Measurements from ENCODE around the gene ANO5.

The ANO5 gene

GRCh38 chr11:22177186-22177585, 15.7 kb upstream of the ANO5 start:
- H3K27me3 ChIP-seq (ENCODE audit: low read depth, low read length): no peaks in the 10 kb centered on the region
- H3K27ac ChIP-seq (ENCODE audit: low read length): no peak overlapping the region
- H3K9me3 ChIP-seq (ENCODE audit: control insufficient read depth in 1 of 2, low read length in 2 of 2): no peaks in the 10 kb centered on the region
- H3K36me3 ChIP-seq (ENCODE audit: control insufficient read depth in 1 of 2, insufficient read depth in 2 of 2, low read length in 2 of 2): no peaks in the 10 kb centered on the region
- no peaks in the 10 kb centered on the region for H3K4me1 ChIP-seq (ENCODE audit: control insufficient read depth in 1 of 2, insufficient read depth in 2 of 2, low read length in 2 of 2)
- no peak overlapping the region for H3K4me3 ChIP-seq (ENCODE audit: low read depth in 1 of 2, low read length in 2 of 2)

- Histone ChIP-seq H3K27me3 (ENCODE audit: low read depth, low read length) (no peaks in the 10 kb centered on the region), H3K4me1 (ENCODE audit: control insufficient read depth in 1 of 2, insufficient read depth in 2 of 2, low read length in 2 of 2) (no peaks in the 10 kb centered on the region), H3K36me3 (ENCODE audit: control insufficient read depth in 1 of 2, insufficient read depth in 2 of 2, low read length in 2 of 2) (no peaks in the 10 kb centered on the region), H3K27ac (ENCODE audit: low read length) (no peak overlapping the region), H3K9me3 (ENCODE audit: control insufficient read depth in 1 of 2, low read length in 2 of 2) (no peaks in the 10 kb centered on the region), H3K4me3 (ENCODE audit: low read depth in 1 of 2, low read length in 2 of 2) (no peak overlapping the region)
Measured at GRCh38 chr11:22179626-22180025, 13.3 kb upstream of the ANO5 start.

- no peaks in the 10 kb centered on the region for H3K27me3 ChIP-seq (ENCODE audit: low read depth, low read length)
- H3K4me3 ChIP-seq (ENCODE audit: low read depth in 1 of 2, low read length in 2 of 2): no peak overlapping the region
- H3K4me1 ChIP-seq (ENCODE audit: control insufficient read depth in 1 of 2, insufficient read depth in 2 of 2, low read length in 2 of 2): no peaks in the 10 kb centered on the region
- no peak overlapping the region for H3K27ac ChIP-seq (ENCODE audit: low read length)
- H3K36me3 ChIP-seq (ENCODE audit: control insufficient read depth in 1 of 2, insufficient read depth in 2 of 2, low read length in 2 of 2): no peaks in the 10 kb centered on the region
- H3K9me3 ChIP-seq (ENCODE audit: control insufficient read depth in 1 of 2, low read length in 2 of 2): no peaks in the 10 kb centered on the region
Measured at GRCh38 chr11:22180131-22180530, 12.8 kb upstream of the ANO5 start.

GRCh38 chr11:22189660-22190059, 3.2 kb upstream of the ANO5 start:
- Histone ChIP-seq H3K9me3 (ENCODE audit: control insufficient read depth in 1 of 2, low read length in 2 of 2) (no peaks in the 10 kb centered on the region), H3K27ac (ENCODE audit: low read length) (no peak overlapping the region), H3K27me3 (ENCODE audit: low read depth, low read length) (peaks cover 4% of the 10 kb centered on the region), H3K4me1 (ENCODE audit: control insufficient read depth in 1 of 2, insufficient read depth in 2 of 2, low read length in 2 of 2) (peaks cover 0 to 8% of the 10 kb centered on the region in 2 donors), H3K36me3 (ENCODE audit: control insufficient read depth in 1 of 2, insufficient read depth in 2 of 2, low read length in 2 of 2) (no peaks in the 10 kb centered on the region), H3K4me3 (ENCODE audit: low read depth in 1 of 2, low read length in 2 of 2) (no peak overlapping the region)

- H3K4me1 ChIP-seq (ENCODE audit: control insufficient read depth in 1 of 2, insufficient read depth in 2 of 2, low read length in 2 of 2): peaks cover 0 to 8% of the 10 kb centered on the region in 2 donors
- peaks cover 4% of the 10 kb centered on the region for H3K27me3 ChIP-seq (ENCODE audit: low read depth, low read length)
- H3K4me3 ChIP-seq (ENCODE audit: low read depth in 1 of 2, low read length in 2 of 2): no peak overlapping the region
- H3K9me3 ChIP-seq (ENCODE audit: control insufficient read depth in 1 of 2, low read length in 2 of 2): no peaks in the 10 kb centered on the region
- no peaks in the 10 kb centered on the region for H3K36me3 ChIP-seq (ENCODE audit: control insufficient read depth in 1 of 2, insufficient read depth in 2 of 2, low read length in 2 of 2)
- H3K27ac ChIP-seq (ENCODE audit: low read length): no peak overlapping the region
Measured at GRCh38 chr11:22190827-22191463, 1.9 kb upstream of the ANO5 start.

GRCh38 chr11:22192289-22192641, 620 bp upstream of the ANO5 start:
- Histone ChIP-seq H3K27me3 (ENCODE audit: low read depth, low read length) (peaks cover 4% of the 10 kb centered on the region), H3K9me3 (ENCODE audit: control insufficient read depth in 1 of 2, low read length in 2 of 2) (no peaks in the 10 kb centered on the region), H3K4me3 (ENCODE audit: low read depth in 1 of 2, low read length in 2 of 2) (peak overlapping the region; percentile 78 to 91), H3K27ac (ENCODE audit: low read length) (peak overlapping the region; percentile 80), H3K36me3 (ENCODE audit: control insufficient read depth in 1 of 2, insufficient read depth in 2 of 2, low read length in 2 of 2) (no peaks in the 10 kb centered on the region), H3K4me1 (ENCODE audit: control insufficient read depth in 1 of 2, insufficient read depth in 2 of 2, low read length in 2 of 2) (peaks cover 0 to 8% of the 10 kb centered on the region in 2 donors)

- Histone ChIP-seq H3K4me1 (ENCODE audit: control insufficient read depth in 1 of 2, insufficient read depth in 2 of 2, low read length in 2 of 2) (peaks cover 0 to 14% of the 10 kb centered on the region in 2 donors), H3K27ac (ENCODE audit: low read length) (peak overlapping the region; percentile 6), H3K4me3 (ENCODE audit: low read depth in 1 of 2, low read length in 2 of 2) (peak overlapping the region; percentile 78 to 91), H3K36me3 (ENCODE audit: control insufficient read depth in 1 of 2, insufficient read depth in 2 of 2, low read length in 2 of 2) (no peaks in the 10 kb centered on the region), H3K27me3 (ENCODE audit: low read depth, low read length) (peaks cover 4% of the 10 kb centered on the region), H3K9me3 (ENCODE audit: control insufficient read depth in 1 of 2, low read length in 2 of 2) (no peaks in the 10 kb centered on the region)
Measured at GRCh38 chr11:22193348-22194051, 615 bp downstream of the ANO5 start.

GRCh38 chr11:22194306-22194705, 1.4 kb downstream of the ANO5 start:
- Histone ChIP-seq H3K27me3 (ENCODE audit: low read depth, low read length) (peaks cover 4% of the 10 kb centered on the region), H3K27ac (ENCODE audit: low read length) (no peak overlapping the region), H3K4me3 (ENCODE audit: low read depth in 1 of 2, low read length in 2 of 2) (peak overlapping the region; percentile 78 to 91), H3K4me1 (ENCODE audit: control insufficient read depth in 1 of 2, insufficient read depth in 2 of 2, low read length in 2 of 2) (peaks cover 0 to 14% of the 10 kb centered on the region in 2 donors), H3K9me3 (ENCODE audit: control insufficient read depth in 1 of 2, low read length in 2 of 2) (no peaks in the 10 kb centered on the region), H3K36me3 (ENCODE audit: control insufficient read depth in 1 of 2, insufficient read depth in 2 of 2, low read length in 2 of 2) (no peaks in the 10 kb centered on the region)

- H3K4me1 ChIP-seq (ENCODE audit: control insufficient read depth in 1 of 2, insufficient read depth in 2 of 2, low read length in 2 of 2): peaks cover 0 to 14% of the 10 kb centered on the region in 2 donors
- H3K27me3 ChIP-seq (ENCODE audit: low read depth, low read length): peaks cover 4% of the 10 kb centered on the region
- no peak overlapping the region for H3K27ac ChIP-seq (ENCODE audit: low read length)
- H3K36me3 ChIP-seq (ENCODE audit: control insufficient read depth in 1 of 2, insufficient read depth in 2 of 2, low read length in 2 of 2): no peaks in the 10 kb centered on the region
- peak overlapping the region in 1 of 2 donors; percentile 78 for H3K4me3 ChIP-seq (ENCODE audit: low read depth in 1 of 2, low read length in 2 of 2)
- no peaks in the 10 kb centered on the region for H3K9me3 ChIP-seq (ENCODE audit: control insufficient read depth in 1 of 2, low read length in 2 of 2)
Measured at GRCh38 chr11:22194907-22195306, 2.0 kb downstream of the ANO5 start.

- Histone ChIP-seq H3K4me3 (ENCODE audit: low read depth in 1 of 2, low read length in 2 of 2) (no peak overlapping the region), H3K27me3 (ENCODE audit: low read depth, low read length) (peaks cover 1% of the 10 kb centered on the region), H3K4me1 (ENCODE audit: control insufficient read depth in 1 of 2, insufficient read depth in 2 of 2, low read length in 2 of 2) (peaks cover 0 to 14% of the 10 kb centered on the region in 2 donors), H3K36me3 (ENCODE audit: control insufficient read depth in 1 of 2, insufficient read depth in 2 of 2, low read length in 2 of 2) (no peaks in the 10 kb centered on the region), H3K9me3 (ENCODE audit: control insufficient read depth in 1 of 2, low read length in 2 of 2) (no peaks in the 10 kb centered on the region), H3K27ac (ENCODE audit: low read length) (no peak overlapping the region)
Measured at GRCh38 chr11:22197139-22198005, 4.5 kb downstream of the ANO5 start.

- no peak overlapping the region for H3K27ac ChIP-seq (ENCODE audit: low read length)
- no peaks in the 10 kb centered on the region for H3K9me3 ChIP-seq (ENCODE audit: control insufficient read depth in 1 of 2, low read length in 2 of 2)
- H3K4me1 ChIP-seq (ENCODE audit: control insufficient read depth in 1 of 2, insufficient read depth in 2 of 2, low read length in 2 of 2): peaks cover 0 to 7% of the 10 kb centered on the region in 2 donors
- no peaks in the 10 kb centered on the region for H3K36me3 ChIP-seq (ENCODE audit: control insufficient read depth in 1 of 2, insufficient read depth in 2 of 2, low read length in 2 of 2)
- no peaks in the 10 kb centered on the region for H3K27me3 ChIP-seq (ENCODE audit: low read depth, low read length)
- H3K4me3 ChIP-seq (ENCODE audit: low read depth in 1 of 2, low read length in 2 of 2): no peak overlapping the region
Measured at GRCh38 chr11:22199243-22199642, 6.4 kb downstream of the ANO5 start.
